ENCODE measurements around the gene MAPKAP1.

The MAPKAP1 gene

DNA sequence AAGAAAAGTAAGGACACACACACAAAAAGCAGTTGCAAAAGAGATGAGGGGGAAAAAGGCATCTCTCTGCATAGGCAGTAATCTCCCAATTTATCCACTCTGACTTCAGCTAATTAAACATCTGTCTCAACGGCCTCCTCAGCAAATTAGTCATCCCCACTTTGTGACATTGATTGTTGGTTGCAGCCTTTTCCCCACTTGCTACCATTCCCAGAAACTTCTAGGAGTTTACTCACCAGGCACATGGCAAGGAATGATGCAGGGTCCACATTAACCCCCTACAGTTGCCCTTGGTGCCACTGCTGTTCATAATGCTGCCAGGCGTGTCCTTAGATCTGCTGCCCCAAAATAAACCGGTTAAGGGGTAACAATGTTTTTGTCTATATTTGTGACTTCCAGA is 174.6 kb downstream of the MAPKAP1 start:
- DNase-seq: no peak

DNA sequence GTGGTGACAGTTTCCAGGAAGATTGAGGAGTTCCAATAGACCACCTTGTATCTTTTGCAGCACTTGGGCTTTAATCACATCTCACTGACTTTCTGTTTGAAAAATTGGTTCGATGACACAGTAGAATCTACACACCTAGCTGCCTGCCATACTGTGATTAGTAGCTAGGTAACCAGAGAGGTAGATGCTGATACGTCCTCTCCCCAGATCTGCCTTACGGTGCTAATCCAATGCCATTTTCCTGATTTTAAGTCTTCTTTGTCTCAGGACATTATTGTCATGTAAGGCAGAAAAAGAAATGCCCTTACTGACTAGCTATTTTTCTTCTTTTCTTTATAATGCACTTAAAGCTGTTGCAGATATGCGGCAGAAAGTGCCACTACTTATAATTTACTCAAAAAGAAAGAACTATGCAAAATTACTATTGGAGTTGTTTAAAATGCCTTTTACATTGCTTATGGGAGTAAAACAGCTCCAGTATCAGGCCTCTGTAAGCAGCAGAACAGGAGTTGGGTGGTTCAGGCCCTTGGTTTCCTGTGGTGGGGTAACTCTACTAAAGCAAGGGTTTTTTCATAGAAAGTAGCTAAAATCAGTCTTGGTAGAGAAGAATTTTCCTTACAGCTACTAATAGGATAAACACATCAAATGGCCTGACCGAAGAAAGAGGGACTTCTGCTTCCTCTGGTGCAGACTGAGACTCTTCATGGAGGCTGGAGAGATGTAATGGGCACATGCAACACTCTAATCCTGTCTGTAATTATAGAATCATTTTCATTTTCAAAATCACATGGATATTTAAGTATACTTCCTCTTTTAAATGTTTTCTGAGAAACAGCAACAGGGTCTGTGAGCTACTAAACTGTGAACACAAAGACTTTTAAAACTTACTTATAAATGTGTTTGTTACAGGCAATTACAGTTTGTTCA is 177.2 kb downstream of the MAPKAP1 start:
- no peak for DNase-seq

DNA sequence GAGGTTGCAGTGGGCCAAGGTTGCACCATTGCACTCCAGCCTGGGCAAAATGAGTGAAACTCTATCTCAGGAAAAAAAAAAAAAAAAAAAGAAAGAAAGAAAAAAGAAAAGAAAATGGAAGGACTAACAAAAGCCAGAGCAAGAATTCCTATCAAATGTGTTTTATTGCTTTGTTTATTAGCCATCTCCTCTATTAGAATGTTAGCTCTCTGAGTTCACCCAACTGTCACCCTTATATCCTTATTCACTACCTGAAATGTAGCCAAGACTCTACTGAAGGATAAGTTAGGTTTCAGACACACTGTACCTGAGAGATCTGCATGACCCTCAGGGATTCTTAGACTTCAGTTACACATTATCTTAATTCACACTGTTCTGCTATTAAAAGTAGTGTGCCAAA is 177.9 kb downstream of the MAPKAP1 start:
- no peak for DNase-seq

DNA sequence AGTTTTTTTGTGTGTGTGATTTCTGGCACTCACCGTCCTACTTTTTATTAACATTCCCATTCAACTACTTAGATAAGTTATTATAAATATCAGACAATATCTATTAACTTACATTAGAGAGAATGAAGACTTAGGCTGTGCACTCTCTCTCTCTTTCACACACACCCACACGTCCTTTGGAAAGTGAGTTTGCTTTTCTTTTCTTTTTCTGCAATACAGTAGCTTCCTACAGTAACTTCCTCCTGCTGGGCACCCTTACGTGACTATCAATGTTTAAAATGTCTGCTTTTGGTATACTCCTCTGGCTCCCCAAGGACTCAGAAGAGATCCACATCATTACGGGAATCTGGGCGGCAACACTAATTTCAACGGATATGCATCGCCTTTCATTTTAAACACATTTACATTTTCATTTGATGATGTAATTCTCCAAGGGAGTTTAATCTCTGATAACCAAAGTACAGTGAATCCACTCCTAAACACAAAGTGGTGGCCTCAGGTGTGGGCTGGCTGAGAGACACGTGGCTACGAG is 179.5 kb downstream of the MAPKAP1 start:
- no peak for DNase-seq

DNA sequence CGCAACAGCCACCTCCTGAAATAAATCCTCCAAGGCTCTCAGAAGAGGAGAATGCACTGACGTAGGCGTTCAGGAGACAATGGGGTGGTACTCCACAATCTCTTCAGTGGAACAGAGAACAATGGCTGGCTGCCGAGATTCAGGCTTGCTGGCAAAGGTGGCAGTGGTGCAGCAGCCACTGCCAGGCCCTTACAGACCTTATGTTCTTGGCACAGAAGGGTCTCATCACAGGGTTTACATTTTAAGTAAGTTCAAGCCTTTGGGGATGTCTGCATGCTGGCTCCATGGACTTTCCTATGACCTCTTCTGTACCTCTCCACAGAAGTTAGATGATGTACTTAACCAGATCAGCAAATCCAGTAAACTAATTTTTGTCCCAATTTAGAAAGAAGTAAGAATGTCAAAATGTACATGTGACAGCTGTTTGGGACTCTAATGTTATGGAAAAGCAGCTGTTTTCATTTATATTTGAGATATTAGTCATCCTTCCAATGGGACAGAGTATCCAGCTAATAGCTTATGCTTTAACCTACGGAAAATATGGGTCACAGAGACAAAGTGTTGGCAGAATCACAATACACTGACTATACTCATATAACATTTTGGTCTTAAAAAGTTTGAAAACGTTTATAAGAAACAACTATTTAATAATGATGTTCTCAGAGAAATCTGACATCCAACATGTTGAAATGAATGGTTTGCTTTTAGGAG is 180.9 kb downstream of the MAPKAP1 start:
- no peak for DNase-seq

DNA sequence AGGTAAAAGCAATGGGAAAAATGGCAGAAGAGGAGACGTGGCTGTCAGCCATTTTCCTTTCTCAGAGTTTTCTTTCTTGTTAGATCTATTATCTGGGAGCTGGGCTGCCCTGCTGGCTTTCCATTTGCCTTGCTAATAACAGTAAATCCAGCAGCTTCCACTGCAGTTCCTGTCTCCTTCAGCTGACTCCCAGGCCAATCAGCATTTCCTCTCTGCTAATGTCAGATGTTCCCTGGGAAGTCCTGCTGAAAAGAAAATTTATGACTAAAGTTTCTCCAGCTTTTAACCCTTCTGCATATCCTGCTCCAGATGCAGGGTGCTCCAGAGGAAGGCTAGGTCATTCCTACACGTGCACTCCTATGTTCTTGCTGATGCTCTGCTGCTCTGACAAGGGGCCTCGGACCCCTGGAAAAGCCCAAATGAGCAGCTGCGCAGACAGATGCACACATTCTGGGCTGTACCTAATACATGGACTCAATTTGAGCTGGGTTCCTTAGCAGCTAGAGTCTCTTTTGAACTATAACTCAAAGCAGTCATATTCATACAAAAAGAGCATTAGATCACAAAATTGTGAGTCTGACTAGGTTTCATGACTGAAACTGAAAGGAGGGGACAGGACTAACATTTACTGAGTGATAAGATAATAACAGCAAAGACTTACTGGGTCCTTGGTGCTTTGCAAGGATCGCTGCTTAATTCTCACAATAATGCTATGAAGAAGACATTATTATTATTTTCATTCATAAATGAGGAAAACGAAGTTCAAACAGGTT is 182.2 kb downstream of the MAPKAP1 start:
- no peak for DNase-seq

DNA sequence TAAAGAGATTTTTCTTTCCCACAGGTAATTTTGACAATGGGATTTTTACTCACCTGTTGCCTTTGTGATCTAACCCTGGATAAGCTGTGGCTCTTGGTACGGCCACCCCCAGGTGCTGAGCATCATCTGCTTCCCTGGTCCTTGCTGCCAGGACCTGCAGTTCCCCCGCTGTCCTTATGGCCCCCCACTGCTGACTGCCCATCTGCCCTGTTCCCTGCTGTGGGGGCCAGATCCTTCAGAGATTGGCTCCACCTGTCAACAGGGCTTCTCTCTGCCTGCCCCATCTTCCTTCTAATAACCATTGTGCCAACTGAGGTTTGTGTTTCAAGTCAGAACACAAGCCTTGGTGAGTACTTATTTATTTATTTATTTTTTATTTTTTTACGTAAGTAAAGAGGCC is 183.3 kb downstream of the MAPKAP1 start:
- DNase-seq: no peak

DNA sequence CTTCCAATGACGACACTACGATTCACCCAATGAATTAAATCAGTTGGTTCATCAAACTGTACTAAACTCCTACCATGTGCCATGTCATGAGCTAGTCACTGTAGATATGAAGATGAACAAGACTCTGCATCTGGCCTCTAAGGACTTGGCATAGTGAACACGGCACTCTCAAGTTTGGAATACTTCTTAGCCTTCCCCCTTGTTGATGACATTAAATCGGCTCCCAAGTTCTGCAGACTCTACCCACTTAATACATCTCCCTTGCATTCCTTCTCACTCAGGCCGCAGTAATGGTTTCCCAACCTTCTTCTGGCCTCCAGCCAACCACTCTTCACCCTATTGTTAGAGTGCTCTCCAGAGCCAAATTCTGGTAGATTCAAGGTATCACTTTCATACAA is 184.7 kb downstream of the MAPKAP1 start:
- no peak for DNase-seq

DNA sequence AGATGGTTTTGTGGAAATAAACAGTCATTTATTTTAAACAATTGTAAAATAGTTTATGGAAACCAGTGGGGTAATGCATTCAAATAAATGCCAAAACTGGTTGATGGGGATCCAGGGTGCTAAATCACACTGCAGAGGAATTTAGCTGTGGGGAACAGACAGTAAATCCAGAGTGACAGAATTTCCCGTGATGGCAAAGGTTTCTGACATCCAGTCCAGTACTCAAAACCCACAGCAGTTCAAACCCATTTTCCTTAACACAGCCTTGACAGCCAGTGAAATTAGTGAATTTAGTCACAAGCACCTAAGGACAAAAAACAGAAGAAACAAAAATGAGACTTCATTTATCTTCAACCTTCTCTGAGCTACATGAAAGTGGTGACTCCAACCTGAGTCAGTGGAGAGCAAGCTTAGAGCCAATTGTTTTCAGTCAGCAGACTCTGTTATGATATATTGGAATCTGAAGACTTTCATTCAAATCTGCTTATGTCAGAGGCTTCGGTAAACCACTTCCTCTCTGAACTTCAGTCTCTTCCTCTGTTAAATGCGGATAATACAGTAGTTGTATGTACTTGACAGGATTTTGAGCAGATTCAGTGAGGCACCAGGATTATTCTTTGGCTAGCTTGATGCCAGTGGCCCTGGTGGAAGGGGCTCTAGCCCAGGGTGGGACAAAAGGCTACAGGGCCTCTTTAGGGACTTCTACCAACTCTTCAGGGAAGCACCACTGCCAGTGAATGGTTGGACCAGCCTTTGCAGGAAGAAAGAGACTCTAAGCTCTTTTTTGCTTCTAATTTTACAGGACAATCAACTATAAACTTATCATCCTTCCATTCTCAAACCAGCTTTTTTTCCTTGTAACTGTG is 185.3 kb downstream of the MAPKAP1 start:
- DNase-seq: peak; percentile 37

DNA sequence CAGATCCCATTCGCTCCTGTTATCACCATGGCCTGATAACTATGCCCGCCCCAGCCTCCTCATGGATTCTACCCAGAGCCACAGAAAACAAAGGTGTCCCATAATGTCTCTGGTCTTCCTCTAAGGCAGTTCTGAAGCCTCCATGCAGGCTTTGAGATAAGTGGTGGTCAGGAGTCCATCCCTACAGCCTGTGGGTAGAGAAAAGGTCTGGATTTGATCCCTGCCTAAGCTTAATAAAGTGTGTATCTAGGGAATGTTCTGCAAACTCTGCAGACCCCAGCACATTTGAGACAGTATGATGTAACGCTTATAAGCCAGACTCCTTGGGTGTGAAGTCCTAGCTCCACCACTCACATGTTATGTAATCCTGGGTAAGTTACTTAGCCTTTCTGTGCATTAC is 187.3 kb downstream of the MAPKAP1 start:
- no peak for DNase-seq

DNA sequence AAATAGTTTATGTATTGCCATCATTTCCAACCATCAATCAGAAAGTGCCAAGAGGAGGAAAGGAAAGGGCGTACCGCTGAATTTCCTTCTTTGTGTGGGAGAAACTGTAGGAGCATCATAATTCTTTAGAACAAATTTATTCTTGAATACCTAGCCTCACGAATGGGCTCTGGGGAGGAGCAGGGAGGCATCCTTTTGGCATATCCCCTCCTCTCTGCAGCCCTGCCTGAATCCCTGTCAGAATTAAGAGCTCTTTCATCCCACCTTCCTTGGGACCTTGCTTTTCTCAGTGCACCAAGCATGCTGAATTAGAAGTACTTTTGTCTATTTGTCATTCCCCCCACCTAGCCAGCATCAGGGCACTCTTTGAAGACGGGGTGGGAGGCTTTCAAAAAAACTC is 189.4 kb downstream of the MAPKAP1 start:
- DNase-seq: no peak

DNA sequence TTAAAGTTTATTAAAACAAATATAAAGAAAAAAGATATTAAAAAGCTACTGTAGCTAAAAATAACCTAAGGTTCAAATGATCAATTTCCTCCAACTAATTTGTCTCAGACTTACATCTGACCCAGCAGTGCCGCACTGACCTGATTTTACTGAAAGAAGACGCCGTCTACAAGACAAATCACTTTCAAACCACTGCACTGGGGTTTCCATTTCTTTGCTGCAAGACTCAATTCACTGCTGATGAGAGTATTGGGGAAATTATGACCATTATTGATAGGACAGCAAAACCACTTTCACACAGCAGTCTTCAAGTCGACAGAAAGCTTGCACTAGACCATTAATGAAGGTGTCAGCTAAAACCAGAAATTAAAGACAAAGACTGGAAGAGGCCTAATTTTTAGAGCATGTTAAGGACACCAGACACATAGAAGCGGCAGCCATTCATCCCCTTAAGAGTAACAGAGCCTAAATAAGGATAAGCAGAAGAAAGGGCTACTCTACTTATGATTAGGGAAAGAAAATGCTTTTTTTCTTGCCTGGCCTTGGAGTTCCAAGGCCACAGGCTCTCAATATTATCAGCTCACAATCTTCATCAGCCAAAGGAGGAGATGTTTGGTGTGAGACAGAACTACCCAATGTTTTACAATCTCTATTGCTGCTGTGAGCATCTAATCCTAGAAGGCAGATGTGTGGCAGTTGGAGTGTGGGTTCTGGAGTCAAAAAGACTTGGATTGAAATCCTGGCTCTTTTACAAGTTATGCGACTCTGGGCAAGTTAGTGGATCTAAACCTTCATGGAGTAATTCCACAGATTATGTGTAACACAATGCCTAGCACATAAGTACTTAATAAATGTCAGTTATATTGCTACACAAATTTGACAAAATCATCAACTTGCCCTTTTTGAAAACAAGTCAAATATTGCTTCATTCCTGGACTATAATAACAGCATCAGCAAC is 190.7 kb downstream of the MAPKAP1 start:
- DNase-seq: no peak

DNA sequence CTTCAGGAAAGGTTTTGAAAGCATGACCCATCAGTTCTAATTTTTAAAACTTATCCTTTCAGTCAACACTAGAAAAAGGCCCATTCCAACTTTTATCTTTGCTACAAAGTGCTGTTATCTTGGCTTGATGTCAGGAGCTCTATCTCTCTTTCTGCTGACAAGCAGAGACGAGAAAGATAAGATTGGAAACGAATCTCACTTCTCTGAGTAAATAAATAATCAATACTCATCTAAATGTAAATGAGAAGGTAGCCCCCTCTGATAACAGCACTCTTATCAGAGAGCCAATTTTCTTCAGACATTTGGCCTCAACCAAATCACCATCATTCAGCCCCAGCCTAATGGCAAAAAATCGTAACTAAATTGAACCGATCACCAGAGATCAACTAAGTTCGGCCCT is 191.7 kb downstream of the MAPKAP1 start:
- DNase-seq: no peak

DNA sequence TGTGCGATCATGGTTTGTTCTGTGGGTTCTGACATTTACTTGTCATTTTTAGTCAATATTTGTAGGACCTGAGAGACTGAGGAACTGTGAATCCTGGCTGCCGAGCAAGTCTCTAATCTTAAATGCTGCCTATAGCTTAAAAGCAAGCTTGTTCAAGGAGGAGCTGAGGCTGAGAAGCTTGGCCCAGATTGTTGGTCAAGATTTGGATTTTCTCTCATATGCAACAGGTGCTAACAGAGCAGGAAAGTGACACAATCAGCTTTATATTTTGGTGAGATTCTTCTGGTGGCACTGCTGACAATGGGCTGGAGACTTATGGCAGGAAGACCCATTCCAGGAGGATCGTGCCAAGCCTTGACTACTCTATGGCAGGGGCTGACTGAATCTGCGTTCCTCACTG is 192.5 kb downstream of the MAPKAP1 start:
- DNase-seq: no peak

DNA sequence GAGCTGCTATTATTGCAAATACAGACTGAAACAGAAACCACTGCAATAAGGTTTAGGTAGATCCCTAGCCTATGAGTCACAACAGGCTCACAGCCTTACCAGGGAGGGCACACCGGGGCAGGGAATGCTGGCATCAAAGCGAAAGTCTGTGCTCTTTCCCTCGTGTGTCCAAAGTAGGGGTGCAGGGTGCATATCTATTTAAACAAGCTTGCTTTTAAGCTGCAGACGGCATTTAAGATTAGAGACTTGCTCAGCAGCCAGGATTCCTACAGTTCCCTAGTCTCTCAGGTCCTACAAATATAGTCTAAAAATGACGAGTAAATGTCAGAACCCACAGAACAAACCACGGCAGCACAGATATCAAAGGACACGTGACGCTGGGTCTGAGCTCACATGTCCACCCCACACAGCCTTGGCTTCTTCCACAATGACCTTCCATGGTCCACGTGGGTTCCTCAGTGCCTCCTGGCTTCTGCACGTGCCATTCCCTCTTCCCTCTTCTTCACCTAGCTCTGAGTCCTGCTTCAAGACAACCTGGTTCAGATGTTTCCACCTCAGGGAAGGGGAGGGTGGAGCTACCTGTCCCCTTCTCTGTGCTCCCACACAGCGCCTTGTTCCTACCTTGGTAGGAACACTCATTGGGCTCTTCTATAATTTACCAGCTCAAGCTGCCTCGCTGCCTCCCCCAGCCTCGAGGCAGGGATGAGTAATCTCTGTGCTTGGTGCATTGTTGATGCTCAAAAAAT is 193.2 kb downstream of the MAPKAP1 start:
- DNase-seq: no peak

DNA sequence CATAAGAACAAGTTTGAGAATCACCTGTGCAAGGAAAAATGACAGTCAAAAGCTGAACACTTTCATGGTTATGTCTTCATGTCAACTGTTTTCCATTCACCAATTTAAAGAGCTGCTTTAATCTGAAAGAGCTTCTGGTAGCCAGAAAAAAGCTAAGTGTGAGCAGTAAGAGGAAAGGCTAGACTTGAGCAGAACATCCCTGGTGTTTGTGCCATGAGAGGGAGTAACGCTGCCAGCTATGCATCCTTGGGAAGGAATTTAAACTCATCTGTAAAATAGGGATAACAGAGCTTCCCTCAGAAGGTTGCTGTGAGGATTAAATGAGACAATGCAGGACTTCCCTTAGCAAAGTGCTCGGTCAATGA is 193.7 kb downstream of the MAPKAP1 start:
- no peak for DNase-seq

DNA sequence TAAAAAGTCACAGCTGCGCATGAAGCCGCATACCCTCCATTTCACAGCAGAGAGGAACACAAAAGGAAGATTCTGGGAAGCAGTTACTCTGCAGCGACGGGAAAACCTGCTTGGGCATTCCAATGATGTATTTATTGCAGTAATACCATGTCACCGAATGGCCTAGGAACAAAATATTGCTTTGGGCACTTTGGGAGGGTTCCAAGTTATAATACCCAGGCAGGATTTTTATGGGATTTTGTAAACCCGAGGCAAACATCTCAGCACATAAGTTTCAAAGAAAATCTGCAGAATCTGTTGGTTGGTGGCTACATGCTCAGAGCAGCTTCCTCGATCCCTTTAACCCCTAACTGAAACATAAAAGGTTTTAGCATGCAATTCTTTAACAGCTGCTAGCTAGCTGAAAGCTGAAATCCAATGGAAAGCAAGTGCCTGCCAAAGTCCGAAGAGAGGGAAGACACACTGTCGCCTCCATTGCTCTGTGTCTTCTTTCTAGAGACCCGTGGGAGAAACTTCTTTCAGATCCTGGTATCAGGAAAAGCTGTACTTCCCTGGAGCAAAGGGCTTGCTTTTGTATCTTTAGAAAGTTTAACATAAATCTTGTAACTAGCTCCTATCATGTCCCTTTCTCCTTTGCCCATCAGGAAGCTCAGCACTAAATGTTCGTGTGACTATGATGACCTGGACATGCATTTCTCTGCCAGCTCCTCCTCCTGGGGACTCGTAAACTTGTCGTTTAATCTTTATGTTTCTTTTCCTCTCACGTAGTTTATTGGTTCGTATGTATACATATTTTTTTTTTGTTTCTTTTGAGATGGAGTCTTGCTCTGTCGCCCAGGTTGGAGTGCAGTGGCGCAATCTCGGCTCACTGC is 195.0 kb downstream of the MAPKAP1 start:
- no peak for DNase-seq

DNA sequence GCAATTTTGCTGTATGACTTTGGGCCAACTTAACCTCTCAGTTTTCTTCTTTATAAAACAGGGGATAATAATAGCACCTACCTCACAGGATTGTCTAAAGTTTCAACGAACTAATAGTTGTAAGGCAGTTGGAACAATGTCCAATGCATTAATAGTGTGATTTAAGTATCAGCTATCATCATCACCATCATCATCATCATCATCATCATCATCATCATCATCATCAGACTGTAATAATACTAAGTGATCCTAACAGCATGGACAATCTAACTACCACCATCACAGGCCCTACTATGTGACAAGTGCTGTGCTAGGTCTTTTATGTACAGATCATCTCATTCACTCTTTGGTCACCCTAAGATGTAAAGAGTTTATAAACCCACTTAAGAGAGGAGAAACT is 196.0 kb downstream of the MAPKAP1 start:
- no peak for DNase-seq

DNA sequence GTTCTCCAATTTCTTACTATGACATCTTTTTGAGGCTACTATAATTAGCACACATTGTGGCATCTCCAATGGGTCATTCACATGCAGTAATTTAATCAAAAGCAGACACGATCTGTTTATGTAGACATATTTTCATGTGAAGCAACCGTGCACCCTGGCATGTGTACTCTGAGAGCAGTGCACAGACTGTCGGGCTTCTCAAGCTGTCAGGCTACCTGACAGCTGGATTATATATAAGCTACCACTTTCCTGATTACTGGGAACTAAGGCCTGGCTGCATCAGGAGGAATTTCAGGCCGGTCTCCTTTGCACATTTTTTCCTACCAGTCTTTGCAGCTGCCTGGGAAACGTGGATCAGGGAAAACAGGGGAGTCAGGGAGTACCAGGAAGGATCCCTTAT is 197.5 kb downstream of the MAPKAP1 start:
- DNase-seq: no peak

All from activated naive CD4-positive, alpha-beta T cell treated with anti-CD3 and anti-CD28 coated beads, Interleukin-2, amount 50 U/mL, for 16 hours (primary cell).